DMS53 treated with DMSO at 0.1 percent for 48 hours (cell line): ENCODE data around the gene ZBTB20.

Experiments used
- DNase-seq: peaks from one replicate; lab custom pipeline; 2025; ENCODE audit not compliant: unreplicated experiment; lab: John Stamatoyannopoulos, UW

Gene ZBTB20

DNA sequence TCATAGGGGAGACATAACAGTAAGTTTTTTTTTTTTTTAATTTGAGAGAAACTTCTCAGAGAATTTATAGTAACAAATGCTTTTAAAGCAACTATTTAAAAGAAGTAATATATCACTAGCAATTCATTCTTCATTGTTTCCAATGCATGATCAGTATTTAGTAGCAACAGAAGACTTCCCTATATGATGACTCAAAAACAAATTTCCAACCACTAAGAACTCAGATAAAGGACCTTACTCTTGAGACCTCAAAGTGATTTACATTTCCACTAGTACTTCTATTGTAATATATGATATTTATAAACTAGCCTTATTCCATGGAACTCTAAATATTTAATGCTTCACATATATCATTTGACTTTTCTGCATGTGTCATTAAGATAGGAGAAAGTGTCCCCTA, 356.3 kb downstream of the ZBTB20 start:
- no peak for DNase-seq

DNA sequence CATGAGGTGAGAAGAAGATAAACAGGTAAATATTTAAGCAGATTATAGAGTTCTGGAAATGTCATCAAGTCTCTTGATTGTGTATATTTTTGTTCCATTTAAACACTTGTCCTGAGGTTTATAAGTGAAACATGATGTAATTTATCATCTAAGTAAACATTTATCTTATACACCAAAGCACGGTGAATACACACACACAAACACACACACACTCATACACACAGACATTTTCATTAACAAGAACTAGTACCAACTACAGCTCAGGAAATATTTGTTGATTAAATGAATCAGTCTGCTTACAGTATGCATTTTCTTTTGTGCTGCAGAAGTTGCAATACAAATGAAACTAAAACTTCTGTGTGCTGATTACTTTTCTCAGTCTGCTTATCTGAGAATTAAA, 357.3 kb downstream of the ZBTB20 start:
- DNase-seq, result peak; percentile 76

DNA sequence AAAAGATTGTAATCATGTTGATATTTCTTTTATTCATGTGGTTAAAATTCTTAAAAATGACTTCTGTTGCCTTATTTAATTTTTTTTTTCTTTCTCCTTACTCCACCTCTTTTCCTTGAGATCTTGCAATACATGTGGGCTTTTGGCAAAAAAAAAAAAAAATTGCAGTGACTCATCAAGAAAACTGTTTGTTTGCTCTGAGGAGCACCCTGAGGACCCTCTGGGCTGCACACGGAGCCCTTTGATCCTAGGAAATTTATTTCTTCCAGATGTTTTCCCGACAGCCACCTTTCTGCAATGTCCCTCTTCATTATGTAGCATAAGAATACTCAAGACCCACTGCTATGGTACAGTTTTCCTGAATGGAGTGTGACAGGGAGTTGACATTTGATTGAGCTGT, 371.7 kb downstream of the ZBTB20 start:
- no peak for DNase-seq

DNA sequence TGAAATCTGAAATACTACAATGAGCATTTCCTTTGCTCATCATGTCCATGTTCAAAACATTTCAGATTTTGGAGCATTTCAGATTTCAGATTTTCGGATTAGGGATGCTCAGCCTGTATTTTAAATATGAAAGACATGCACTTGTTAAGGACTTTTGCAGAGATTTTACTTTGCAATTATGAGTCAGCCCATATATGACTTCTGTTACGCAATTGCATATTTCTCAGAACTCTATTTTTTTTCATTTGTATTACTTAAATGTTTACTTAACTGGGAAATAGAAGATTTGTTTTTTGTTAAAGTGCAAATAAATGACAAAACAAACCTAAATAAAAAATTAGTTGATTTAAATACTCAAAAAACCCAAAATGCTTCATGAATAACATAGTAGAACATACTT, 376.2 kb downstream of the ZBTB20 start:
- DNase-seq, result no peak

DNA sequence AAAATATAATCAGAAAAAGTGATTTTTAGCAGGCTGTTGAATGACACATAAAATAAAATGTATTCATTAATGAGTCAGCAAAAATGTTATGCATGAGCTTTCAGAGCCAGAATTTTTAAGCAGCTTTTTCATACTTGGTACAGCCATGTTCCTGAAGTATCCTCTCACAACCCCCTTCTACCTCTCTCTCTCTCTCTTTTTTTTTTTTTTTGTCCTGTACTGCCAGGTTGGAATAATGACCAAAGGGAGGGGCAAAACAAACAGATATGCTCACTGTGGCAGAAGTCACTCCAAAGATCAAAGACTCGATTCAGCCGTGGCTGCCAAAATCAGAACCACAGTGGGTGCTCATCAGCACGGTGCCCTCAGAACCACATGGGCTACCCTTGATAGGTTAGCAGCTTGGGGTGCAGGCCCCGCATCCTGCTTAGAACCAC, 383.0 kb downstream of the ZBTB20 start:
- no peak for DNase-seq

DNA sequence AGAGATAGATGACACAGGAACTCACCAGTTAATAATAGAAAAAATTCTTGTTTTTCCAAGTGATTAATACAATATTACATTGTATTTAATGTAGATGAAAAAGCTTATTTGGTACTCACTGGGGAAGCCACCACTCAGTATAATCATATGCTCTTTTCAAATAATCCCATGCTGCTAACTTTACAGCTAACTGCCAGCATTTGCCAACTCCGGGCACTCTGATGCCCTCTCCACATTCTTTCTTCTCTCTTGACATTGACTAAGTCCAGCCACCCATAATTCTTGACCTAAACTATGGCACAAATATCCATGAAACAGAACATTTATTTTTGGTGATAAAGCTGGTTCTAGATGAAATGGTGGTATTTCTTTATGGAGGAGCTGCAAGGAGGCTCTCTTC, 384.9 kb downstream of the ZBTB20 start:
- DNase-seq, result no peak

DNA sequence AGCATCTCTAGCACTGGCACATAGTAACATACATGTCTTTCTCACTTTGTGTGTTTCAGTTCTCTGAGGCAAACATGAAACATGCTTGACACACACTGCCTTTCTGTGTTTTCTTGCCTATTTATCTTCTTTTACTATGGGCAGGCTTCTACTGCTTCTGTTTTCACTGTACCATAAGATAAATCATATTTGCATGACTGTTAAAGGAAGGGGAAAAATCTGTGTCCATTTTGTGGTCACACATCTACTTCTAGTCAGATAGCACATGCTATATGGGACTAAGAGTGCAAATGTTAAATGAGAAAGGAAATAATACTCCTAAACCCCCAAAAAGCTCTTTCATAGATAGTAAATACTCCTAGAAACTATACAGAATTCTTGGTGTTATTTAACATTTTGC, 386.4 kb downstream of the ZBTB20 start:
- no peak for DNase-seq

DNA sequence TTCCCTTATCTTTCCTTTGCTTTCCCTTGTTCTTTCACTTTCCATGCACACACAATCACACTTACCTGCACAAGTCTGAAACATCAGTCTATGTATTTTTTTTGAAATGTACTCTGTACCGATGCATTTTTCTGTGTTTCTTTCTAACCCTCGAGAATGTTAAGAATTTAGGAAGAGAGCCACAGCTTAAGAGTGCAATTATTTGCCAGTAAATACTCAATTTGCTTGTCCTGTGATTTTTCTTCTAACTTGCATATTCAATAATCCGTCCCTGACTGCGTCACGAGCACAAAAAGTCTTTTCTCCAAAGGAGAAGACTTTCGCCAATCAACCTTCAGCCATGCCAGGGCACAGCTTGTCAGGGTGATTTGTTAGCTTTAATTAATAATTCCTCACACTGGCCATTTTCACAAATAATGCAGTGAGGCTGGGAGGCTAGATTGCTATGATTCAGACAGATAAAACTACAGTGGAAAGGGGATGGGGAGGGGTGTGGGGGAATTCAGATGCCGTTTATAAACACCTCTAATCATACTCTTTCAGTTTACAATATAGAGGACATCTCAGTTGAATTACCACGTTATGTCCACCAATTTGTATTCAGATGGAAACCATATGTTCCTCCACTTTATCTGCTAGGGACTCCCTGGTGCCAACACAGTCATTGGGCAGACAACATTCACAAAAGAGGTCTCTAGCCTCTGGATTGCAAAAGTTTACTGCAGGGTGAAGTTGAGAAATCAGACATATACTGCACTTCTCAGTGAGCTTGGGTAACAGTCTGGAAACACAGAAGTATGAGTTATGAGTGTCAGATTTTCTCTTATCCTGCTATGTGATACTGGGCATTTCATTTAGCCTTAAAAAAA, 388.0 kb downstream of the ZBTB20 start:
- DNase-seq, result no peak

DNA sequence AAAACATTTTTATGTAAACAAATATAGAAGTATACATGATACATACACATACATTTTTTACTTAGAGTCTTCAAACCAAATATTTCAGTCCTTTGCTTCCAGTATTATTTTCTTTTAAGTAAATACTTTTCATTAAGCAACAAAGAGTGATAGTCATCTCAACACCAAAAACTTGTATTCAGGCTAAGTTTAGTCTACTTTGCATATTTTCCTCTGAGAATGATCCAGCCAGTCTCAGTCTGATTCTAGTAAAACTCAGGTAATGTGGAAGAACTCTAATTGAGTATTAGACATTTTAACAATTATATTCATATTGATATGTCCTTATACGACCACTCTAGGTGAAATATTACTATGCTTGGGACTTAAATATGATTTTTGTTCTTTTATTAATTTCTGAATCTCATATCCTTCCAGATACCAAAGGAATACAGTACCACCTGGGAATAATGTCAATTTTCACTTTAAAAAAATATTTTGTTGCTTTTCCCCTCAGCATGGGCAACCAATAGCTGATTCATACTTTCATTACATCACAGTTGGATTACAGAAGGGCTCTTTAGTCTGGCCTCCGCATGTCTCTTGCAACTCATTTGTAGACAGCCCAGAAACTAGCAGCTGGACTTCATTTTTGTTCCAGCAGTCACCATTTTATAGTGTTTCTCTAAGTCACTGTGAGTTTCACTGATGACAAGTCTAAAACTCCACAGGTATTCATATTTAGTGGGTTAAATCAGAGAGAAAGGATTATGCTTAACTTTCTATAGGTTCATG, 390.4 kb downstream of the ZBTB20 start:
- DNase-seq, result no peak

DNA sequence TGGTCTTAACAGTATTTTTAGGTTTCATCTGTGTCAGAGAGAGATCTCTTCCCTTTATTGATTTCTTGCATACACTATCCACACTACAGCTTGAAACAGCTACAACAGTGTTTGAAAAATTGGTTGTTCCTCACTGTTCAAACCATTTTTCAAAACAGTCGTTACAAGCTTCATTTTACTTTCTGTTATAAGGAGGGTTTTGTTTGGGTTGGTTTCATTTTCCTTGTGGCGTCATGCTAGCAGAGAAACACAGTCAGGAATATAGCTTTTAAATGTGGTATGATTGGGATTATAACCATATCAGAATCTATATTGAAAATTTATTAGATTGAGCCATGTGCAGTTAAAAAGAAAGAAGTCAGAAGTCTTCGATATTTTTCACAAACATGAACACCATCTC, 400.6 kb downstream of the ZBTB20 start:
- peak; percentile 14 for DNase-seq

DNA sequence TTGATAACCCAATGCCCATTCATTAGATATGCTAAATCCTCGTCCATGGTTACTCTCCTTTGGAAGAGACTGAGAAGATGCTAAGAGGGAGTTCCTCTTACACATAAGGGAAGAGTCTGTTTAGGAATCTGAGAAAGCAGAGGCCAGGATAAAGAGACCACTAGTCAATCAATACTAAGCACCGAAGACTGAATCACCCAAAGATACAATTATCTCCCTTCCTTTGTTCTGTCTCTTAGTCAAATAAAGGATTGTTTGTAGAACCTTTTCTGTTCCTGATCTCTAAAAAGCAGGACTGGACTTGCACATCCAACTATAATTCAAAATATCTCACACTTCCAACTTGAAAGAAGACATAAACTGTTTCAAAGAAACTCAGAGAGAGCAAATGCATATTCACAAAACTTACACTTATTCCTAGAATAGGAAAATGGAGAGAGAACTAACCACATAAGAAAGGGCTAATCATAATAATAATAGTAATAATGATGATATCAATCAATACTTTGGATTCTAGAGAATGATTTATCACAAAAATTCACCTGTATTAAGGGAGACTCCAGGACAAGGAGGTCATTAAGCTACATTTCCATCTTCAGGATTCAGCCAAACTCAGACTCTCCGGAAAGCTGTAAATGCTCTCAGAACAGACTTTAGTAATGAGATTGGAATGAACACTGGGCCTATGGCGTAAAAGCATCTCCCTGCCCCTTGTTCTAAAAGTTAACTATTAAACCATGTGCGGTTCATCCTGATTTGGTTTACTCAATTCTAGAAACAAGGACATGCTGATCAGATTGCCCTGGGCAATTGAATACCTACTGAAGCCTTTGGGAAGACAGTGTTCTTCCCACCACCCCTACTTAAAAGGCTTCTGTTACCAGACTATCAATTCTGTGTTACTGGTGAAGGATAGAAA, 401.5 kb downstream of the ZBTB20 start:
- peak; percentile 78 for DNase-seq

DNA sequence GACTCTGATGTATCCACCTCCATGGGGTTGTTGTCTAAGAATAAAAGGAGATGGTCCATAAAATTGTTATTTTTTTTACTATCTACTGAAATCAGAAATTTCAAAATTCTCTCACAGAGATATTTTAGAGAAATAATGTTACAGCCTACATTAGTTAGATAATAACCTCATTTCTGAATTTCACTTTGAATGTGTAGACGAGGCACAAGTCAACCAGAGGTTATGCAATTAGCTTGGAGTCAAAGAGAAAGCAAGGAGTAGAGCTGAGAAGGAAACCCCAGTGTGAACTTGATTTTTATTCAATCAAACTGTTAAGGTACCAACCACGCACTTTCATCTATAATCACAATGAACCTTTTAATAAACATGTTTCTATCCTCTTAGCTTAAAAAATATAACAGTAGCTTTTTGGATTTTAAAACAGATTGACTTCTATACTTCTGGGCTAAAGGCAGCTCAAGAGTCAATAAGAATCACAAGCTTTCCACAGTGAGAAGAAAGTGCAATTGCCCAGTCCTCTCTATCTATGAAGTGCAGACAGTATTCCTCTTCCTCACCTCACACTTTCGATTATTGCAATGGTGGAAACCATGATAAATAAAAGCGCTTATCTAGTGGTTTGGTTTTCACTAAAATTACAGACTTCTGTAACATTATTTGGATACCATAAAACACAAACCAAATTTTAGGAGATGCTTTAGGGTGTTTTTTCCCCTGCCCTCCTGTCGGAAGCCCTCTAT, 403.2 kb downstream of the ZBTB20 start:
- DNase-seq, result no peak

DNA sequence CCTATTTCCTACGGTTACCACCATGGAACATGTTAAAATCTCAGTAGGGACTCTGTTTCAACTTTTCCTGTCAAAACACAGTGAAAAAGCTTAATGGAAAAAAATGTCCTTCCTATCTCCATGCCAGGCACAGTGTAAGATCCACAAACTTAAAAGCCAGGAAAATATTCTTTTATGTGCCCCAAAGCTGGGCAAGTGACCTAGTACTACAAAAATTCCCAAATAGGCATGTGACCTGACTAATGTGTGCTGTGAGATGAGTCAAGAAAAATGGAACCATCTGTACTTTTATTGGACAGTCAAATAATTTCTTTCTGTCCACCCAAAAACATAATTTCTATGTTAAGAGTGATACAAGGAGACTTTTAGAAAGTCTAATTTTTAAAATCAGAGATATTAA, 406.0 kb downstream of the ZBTB20 start:
- no peak for DNase-seq

DNA sequence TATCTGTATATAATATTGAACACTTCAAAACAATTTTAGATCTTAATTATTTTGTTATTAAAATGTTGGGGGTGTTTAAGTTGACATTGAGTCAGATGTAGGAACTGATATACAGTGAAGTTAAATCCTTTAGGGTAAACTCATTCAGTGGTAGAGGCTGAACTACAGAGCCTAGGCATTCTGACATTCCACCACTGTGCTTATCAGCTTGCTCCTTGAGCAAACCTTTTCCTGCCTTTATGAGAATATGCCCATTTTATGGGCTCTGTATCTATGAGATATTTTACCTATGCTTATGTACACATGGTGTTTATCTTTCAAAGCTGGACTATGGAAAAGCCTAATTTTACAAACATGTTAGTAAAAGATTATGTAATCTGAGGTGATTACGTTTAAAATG, 407.5 kb downstream of the ZBTB20 start:
- DNase-seq, result no peak

DNA sequence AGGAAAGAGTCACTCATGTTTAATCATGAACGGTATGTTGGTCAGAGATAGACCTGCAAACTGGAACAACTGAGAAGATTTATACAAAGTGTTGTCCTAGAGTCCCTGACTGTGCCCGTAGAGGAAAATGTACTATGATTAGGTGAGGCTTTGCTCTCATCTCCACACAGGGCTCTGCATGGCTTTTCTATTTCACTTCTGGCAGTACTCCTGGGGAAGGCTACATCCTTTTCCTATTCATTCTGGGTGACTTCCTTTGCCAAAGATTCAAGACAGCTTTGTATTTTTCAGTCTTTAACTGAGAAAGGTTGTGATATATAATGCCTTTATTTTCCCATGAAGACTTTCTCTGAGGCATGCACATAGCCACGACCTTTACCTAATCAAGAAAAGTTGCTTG, 414.7 kb downstream of the ZBTB20 start:
- DNase-seq, result no peak

DNA sequence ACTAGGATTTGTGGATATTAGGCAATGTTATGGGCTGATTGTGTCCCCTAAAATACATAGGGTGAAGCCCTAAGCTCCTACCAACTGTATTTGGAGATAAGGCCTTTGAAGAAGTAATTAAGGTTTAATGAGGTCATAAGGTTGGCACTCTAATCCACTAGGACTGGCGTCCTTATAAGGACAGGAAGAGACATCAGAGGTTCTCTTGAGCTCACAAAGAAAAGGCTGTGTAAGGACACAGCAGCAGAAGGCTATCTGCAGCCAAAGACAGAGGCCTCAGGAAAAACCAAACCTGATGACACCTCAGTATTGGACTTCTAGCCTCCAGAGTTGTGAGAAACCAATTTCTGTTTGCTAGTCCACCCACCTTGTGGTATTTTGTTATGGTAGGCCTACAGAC, 416.7 kb downstream of the ZBTB20 start:
- no peak for DNase-seq

DNA sequence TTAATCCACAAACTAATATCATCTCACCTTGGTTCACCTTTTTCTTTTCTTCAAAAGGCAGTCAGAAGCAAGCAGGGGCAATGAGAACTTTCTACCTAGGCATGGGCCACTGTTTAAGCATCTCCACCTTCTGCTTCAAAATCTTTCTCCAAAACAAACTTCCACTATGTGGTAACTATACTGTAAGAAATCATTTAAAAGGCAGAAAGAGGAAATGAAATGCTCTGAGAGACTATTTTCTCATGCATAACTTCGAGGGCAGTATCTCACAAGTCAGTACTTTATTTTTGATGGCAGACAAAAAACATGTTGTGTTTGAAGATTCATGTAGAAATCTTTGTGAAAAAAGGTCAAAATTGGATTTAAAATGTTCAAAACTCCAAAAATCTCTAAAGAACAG, 419.7 kb downstream of the ZBTB20 start:
- no peak for DNase-seq

DNA sequence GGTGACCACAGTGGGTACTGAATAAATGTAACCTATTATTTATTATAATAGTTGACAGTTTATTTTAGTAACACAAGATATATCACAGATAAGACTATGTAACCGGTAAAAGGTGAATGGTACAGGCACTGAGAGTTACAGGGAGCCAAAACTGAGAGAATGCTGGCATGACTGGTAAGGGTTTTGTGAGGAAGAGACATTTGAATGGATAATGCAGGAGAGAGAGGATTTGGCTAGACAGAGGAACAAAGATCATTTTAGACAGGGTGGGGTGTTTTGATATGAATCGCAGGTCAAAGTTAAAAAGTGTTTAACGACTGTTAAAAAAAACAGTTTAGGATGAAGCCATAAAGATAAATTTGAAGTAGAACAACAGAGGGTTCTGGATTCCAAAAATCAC, 421.1 kb downstream of the ZBTB20 start:
- no peak for DNase-seq

DNA sequence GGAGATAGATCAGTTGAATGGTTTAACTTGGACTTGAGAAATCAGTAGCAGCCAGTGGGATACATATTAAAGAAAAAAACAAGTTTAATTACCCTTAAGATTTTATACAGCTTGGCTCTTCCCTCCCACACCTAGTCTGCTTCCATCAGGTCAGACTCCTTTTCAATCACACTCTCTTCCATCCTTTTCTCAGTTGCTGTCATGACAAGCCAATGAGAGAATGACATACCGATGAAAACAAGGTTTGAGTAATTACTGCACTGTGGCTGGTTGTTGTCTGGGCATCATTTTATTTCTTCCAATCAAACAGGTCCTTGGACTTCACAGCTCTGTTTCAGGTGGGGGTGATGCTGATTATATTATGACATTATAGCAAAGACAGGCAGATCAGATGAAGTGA, 424.6 kb downstream of the ZBTB20 start:
- DNase-seq, result no peak

DNA sequence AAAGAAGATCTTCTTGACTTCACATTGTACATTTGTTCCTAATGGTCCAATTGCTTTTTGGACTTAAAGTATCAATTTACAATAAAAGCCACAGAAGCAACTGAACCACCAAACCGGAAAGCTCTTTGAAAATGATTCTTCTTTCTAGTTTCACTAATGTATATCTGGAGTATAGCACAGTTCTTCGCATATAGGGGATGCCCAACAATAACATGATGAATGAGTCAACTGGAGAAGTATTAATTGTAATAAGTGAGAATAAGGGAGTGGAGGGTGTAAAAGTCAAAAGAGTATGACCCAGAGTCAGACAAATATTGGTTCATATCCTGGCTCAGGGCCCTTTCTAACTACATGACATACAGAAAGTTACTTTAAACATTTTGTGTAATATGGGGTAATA, 425.2 kb downstream of the ZBTB20 start:
- DNase-seq, result no peak

DNA sequence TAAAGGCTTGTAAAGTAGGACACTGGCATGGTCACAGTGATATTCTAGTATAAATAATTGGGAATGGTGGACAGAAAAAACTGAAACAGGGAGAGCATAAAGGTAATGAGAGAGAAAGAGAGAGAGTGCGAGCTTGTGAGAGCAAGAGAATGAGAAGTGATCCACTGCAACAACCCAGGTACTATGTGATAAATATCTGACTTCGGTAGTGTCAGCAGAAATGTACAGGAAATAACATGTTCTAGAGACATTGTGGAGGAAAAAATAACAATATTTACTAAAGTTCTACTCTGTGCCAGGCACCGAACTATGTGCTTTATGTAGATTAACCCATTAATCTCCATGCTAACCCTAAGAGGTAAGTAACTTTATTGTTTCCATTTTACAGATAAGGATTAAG, 425.9 kb downstream of the ZBTB20 start:
- no peak for DNase-seq
